ENCODE results near the gene ZPBP. TPM values are rescaled to one million over a fixed set of nuclear protein-coding genes. Genes with fewer than 3 reads are reported as not detected.

Gene ZPBP
- total and polyA plus RNA-seq, 2 donors (not counting 3 experiments of a cell fraction or from before 2014, with no cell fraction given) = not detected

- no peak for FAIRE-seq
- dilution Hi-C loops (cut with MboI; ENCODE audit: extremely low pct_ligation_motif_present, low sequenced_read_pairs) (no loop called here), intact Hi-C loops (cut with micrococcal nuclease) (no loop called here)
- BruUV-seq (replicated peaks) = no TSS peak
- Histone ChIP-seq H3K4me3 (replicated peaks in 1 of 3; ENCODE audit: insufficient read depth in 1 of 3, low read depth in 1 of 3, low read length in 3 of 3) (no peak overlapping the region), H3K9me3 (replicated peaks; ENCODE audit: control insufficient read depth, insufficient read depth, low read length) (peaks cover 10% of the 10 kb centered on the region), H2AFZ (ENCODE audit: low read depth, low read length) (no peak overlapping the region), H3K4me1 (ENCODE audit: control insufficient read depth, extremely low read depth, insufficient read depth, low read length) (no peaks in the 10 kb centered on the region), H3K4me2 (ENCODE audit: insufficient read depth, low read length) (no peak overlapping the region), H3K9ac (replicated peaks; ENCODE audit: extremely low read depth, insufficient read depth, low read length) (no peak overlapping the region), H3K27me3 (ENCODE audit: control insufficient read depth in 2 of 2, insufficient read depth in 2 of 2, low read length in 2 of 2) (no peaks in the 10 kb centered on the region), H3K36me3 (ENCODE audit: control insufficient read depth in 2 of 2, extremely low read depth in 1 of 2, insufficient read depth in 2 of 2, low read length in 2 of 2) (no peaks in the 10 kb centered on the region), H4K20me1 (replicated peaks; ENCODE audit: control insufficient read depth, extremely low read depth, insufficient read depth, low read length) (no peaks in the 10 kb centered on the region), H3K79me2 (ENCODE audit: control insufficient read depth, insufficient read depth, low read length) (no peaks in the 10 kb centered on the region), H3K27ac (ENCODE audit: insufficient read depth, low read depth, low read length) (no peak overlapping the region), H3K9me1 (replicated peaks; ENCODE audit: control insufficient read depth, extremely low read depth, insufficient read depth, low read length) (no peaks in the 10 kb centered on the region)
- ChIA-PET POLR2A (no interaction called here), CTCF (no interaction called here)
- no peak for DNase-seq (ENCODE audit: low read depth, low spot score)
- TF ChIP-seq POLR2AphosphoS5 (IDR thresholded peaks at IDR 0.05; ENCODE audit: insufficient read depth, low read depth, low read length) (no peak), EZH2 (IDR thresholded peaks at IDR 0.05; ENCODE audit: borderline replicate concordance, low read depth, low read length, severe bottlenecking) (no peak), POLR2A (IDR thresholded peaks at IDR 0.05; ENCODE audit: low read depth, low read length) (no peak), FOS (IDR thresholded peaks at IDR 0.05; ENCODE audit: borderline replicate concordance, insufficient read depth, low read length) (no peak), MYC (IDR thresholded peaks at IDR 0.05; ENCODE audit: low read depth, low read length) (no peak), GATA2 (IDR thresholded peaks at IDR 0.05; ENCODE audit: insufficient read depth, insufficient read length, low read depth, low read length) (no peak), JUN (IDR thresholded peaks at IDR 0.05; ENCODE audit: borderline replicate concordance, insufficient read depth, insufficient read length, low read depth) (no peak)
- TF ChIP-seq, protein P1, sequence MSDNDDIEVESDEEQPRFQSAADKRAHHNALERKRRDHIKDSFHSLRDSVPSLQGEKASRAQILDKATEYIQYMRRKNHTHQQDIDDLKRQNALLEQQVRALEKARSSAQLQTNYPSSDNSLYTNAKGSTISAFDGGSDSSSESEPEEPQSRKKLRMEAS (IDR thresholded peaks at IDR 0.05; ENCODE audit: insufficient read depth, insufficient read length) = no peak
- TF ChIP-seq, protein P2, sequence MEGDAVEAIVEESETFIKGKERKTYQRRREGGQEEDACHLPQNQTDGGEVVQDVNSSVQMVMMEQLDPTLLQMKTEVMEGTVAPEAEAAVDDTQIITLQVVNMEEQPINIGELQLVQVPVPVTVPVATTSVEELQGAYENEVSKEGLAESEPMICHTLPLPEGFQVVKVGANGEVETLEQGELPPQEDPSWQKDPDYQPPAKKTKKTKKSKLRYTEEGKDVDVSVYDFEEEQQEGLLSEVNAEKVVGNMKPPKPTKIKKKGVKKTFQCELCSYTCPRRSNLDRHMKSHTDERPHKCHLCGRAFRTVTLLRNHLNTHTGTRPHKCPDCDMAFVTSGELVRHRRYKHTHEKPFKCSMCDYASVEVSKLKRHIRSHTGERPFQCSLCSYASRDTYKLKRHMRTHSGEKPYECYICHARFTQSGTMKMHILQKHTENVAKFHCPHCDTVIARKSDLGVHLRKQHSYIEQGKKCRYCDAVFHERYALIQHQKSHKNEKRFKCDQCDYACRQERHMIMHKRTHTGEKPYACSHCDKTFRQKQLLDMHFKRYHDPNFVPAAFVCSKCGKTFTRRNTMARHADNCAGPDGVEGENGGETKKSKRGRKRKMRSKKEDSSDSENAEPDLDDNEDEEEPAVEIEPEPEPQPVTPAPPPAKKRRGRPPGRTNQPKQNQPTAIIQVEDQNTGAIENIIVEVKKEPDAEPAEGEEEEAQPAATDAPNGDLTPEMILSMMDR (IDR thresholded peaks at IDR 0.05; ENCODE audit: extremely low read depth in 1 of 2, insufficient read depth in 1 of 2, low read depth in 1 of 2, low read length in 2 of 2) = no peak
Observed at GRCh38 chr7:49931627-49932026, 161.4 kb downstream of the ZPBP start.

Data from endothelial cell of umbilical vein (primary cell).